Urinary bladder (tissue), 2 donors: ENCODE data around the gene PSMD8. TPM values are rescaled to one million over a fixed set of nuclear protein-coding genes. Genes with fewer than 3 reads are reported as not detected.

Experiments
- polyA plus RNA-seq: library from polyadenylated mRNA; stranded (reverse); fragments of 200-250 nt; gene quantifications from one replicate; pipeline ENCODE4 v1.2.3, GENCODE V29; 2013
- total RNA-seq: library from RNA; depleted of rRNA; stranded (reverse); fragments of >200 nt; gene quantifications from one replicate; pipeline ENCODE4 v1.2.3, GENCODE V29; 2014
- donor health status: healthy.

The PSMD8 gene
- total and polyA plus RNA-seq, 2 donors: 102 to 166 TPM

Other genes starting within 250 kb of the PSMD8 start
- gene DPF1, start 150.3 kb upstream of the PSMD8 start, total RNA-seq: 1.1 TPM
- gene DPF1, start 150.3 kb upstream of the PSMD8 start, polyA plus RNA-seq: 0.24 TPM
- gene PPP1R14A, start 118.2 kb upstream of the PSMD8 start, total RNA-seq: 5.9 TPM
- gene PPP1R14A, start 118.2 kb upstream of the PSMD8 start, polyA plus RNA-seq: 468 TPM
- gene SPINT2, start 110.0 kb upstream of the PSMD8 start, total RNA-seq: 52.0 TPM
- gene SPINT2, start 110.0 kb upstream of the PSMD8 start, polyA plus RNA-seq: 125 TPM
- gene C19orf33, start 70.3 kb upstream of the PSMD8 start, total RNA-seq: 36.8 TPM
- gene C19orf33, start 70.3 kb upstream of the PSMD8 start, polyA plus RNA-seq: 89.0 TPM
- gene YIF1B, start 58.6 kb upstream of the PSMD8 start, total RNA-seq: 17.7 TPM
- 34.3 TPM for gene YIF1B, start 58.6 kb upstream of the PSMD8 start, polyA plus RNA-seq
- 11.8 TPM for gene KCNK6, start 54.7 kb upstream of the PSMD8 start, total RNA-seq
- 15.8 TPM for gene KCNK6, start 54.7 kb upstream of the PSMD8 start, polyA plus RNA-seq
- 4.9 TPM for gene CATSPERG, start 38.7 kb upstream of the PSMD8 start, total RNA-seq
- gene CATSPERG, start 38.7 kb upstream of the PSMD8 start, polyA plus RNA-seq: 1.3 TPM
- gene GGN, start 13.5 kb downstream of the PSMD8 start, total RNA-seq: not detected
- gene GGN, start 13.5 kb downstream of the PSMD8 start, polyA plus RNA-seq: 0.58 TPM
- 0.05 TPM for gene SPRED3, start 14.1 kb downstream of the PSMD8 start, total RNA-seq
- gene SPRED3, start 14.1 kb downstream of the PSMD8 start, polyA plus RNA-seq: 0.72 TPM
- 5.1 TPM for gene FAM98C, start 28.5 kb downstream of the PSMD8 start, total RNA-seq
- 27.9 TPM for gene FAM98C, start 28.5 kb downstream of the PSMD8 start, polyA plus RNA-seq
- 0.95 TPM for gene RASGRP4, start 51.6 kb downstream of the PSMD8 start, total RNA-seq
- gene RASGRP4, start 51.6 kb downstream of the PSMD8 start, polyA plus RNA-seq: 2.4 TPM
- 5.3 TPM for gene RYR1, start 59.1 kb downstream of the PSMD8 start, total RNA-seq
- gene RYR1, start 59.1 kb downstream of the PSMD8 start, polyA plus RNA-seq: 1.1 TPM
- 2.2 TPM for gene MAP4K1, start 243.4 kb downstream of the PSMD8 start, total RNA-seq
- 1.9 TPM for gene MAP4K1, start 243.4 kb downstream of the PSMD8 start, polyA plus RNA-seq
- gene EIF3K, start 244.6 kb downstream of the PSMD8 start, total RNA-seq: 92.4 TPM
- gene EIF3K, start 244.6 kb downstream of the PSMD8 start, polyA plus RNA-seq: 373 TPM